GM18507 (cell line): ENCODE measurements around the gene SRRM1.
A peak's percentile ranks its signal among the peaks of the same experiment; 100 is the strongest.
"Not testable (repeated sequence)": the region's sequence is repeated elsewhere in the genome, so short reads cannot be mapped to it uniquely, and the experiment has no call there.

Source experiments
- DNase-seq: peaks from one replicate; pipeline ENCODE4 v3.0.0; 2011; ENCODE audit warnings: low read depth; ENCODE audit not compliant: insufficient read length; ENCODE audit errors: extremely low spot score
- FAIRE-seq: peaks from 2 replicates; lab custom pipeline; 2011; peaks lifted over from hg19 to GRCh38; lab: Jason Lieb, UNC

SRRM1 gene

DNA sequence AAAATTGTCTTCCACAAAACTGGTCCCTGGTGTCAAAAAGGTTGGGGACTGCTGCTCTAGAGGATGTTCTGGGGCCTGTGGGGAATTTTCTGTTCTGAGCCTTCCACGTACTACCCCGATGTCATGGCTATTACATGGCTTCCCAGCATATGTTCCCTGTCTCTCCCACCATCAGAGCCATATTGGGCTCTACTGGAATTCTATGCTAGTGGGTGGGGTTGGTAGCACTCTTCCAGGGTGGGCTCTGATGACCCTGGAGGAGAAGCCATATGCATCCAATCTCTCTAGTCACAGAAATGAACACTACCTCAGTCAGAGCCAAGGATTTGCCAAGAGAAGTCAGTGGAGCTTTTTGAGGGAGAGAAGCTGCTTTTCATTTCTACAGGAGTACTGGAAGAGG lies 47.9 kb downstream of the SRRM1 start:
- DNase-seq (no peak), FAIRE-seq (no peak)

DNA sequence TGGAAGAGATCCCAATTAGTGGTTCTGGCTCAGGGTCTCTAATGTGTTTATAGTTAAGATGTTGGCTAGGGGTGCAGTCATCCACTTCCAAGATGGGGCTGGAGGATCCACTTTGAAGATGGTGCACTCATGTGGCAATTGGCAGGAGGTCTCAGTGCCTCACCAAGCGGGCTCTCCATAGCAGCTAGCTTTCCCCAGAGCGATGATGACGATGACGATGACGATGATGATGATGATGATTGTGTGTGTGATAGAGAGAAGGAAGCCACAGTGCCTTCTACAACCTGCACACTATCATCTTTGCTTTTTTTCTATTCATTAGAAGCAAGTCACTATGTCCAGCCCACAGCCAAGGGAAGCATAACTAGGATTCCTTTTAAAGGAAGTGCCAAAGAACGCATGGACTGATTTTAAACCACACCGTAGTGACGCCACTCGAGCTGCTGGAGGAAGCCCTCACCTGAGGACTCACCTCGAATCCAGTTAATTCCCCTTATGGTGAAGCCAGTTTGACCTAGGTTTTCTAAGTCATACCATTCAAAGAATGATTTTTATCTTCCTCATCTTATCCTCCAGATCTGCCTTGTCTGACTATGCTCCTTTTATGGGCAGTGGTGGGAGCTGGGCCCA lies 49.4 kb downstream of the SRRM1 start:
- FAIRE-seq (no peak), DNase-seq (no peak)

DNA sequence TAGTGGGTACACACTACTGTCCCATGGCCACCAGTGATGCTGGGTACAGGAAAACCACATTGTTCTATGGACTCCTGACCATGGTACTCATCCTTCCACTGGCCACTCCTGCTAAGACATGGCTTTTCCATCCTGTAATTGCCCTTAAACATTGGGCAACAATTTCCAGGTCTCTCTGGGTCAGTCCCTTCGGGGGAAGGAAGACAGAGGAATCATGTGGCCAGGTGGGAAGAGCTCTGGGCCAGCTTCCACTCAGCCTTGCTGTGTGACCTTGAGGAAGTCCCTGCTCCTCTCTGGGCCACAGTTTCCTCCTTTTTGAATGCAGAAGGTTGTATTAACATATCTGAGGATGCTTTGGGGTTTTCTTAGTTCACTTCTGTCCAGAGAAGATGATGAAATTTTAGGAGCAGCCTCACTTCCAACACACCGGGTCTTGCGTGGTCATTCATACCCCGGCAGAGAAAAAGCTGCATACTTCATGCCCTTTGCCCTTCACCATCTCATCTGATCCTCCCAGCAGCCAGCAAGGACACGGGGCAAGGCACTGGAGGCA lies 50.8 kb downstream of the SRRM1 start:
- DNase-seq = no peak
- no peak for FAIRE-seq

DNA sequence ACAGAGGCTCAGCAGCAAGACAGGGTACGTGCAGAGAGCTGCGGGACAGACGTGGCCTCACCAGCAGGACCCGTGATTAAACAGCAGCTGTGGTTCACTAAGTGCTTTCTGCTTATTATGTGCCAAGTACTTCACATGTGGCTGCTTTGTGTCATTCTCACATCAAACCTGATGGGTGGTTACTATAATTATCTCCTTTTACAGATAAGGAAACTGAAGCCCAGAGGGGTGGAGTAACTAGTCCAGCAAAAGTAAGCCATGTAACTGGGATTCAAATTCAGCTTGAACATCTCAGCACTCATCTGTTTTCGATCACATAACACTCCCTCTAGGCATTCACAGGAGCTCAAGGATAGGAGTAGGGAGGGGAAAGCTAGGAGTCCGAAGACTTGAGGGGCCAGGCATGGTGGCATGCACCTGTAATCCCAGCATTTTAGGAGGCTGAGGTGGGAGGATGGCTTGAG lies 51.3 kb downstream of the SRRM1 start:
- FAIRE-seq (peak; percentile 67), DNase-seq (no peak)

DNA sequence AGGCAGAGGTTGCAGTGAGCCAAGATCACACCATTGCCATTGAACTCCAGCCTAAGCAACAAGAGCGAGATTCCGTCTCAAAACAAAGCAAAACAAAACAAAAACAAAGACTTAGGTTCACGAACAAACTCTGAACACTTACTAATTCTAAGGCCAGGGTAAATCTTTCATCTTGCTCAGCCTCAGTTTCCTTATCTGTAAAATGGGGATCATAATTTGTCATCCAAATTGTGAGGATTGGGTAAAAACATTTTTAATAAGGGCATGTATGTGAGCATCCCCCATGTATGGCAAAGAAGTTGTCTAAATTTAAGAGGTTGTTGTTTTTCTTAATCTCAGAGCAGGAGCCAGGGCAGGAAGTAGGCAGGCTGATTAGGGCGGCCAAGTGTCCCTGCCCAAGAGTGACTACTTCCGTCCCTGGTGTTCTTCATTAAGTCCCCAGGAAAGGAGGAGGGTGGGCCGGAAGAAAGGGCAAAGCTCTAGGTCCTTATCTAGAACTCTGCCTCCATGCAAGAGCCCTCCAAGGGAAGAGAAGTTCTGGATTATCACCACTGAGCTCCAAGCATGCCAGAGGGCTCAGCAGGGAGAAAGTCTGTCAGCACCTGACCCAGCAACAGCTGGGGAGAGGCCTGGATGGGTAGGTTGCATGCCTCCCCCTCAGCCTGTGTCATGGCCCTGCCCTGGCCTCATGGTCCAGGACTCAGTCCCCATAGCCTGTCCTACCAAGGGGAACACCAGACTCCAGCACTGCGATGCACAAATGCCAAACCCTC lies 52.3 kb downstream of the SRRM1 start:
- DNase-seq (no peak), FAIRE-seq (peak; percentile 75)

DNA sequence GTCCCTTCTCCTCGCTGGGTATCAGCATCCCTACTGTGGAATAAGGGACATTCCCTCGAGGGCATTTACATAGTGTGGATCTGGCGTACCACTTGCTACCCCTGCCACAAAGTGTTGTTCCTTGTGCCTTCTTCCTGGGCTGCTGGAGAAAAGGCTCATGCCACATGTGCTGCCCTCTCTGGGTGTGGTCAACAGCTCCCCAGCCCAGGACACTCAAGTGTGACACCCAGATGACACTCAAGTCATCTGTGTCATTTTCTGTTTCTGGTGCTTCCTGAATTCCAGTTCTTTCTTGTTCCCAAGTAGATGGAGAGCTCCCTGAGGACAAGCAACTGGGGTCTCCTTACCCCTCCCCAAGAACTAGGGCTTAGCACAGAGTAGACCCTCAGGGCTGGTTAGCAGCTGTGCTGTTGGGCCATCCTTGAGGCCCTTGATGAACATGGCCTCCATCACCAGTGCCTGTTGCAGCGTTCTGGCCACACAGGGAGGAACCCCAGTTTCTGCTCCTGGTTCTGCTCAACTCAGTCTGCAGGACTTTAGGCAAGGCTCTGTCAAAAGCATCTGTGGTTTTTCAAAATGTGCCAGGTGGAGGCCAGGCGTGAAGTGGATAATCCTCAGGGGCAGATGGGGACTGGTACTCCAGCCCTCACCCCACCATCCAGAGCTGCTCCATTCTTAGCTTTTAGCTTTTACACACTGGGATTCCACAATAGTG lies 53.1 kb downstream of the SRRM1 start:
- FAIRE-seq (peak; percentile 47), DNase-seq (no peak)

DNA sequence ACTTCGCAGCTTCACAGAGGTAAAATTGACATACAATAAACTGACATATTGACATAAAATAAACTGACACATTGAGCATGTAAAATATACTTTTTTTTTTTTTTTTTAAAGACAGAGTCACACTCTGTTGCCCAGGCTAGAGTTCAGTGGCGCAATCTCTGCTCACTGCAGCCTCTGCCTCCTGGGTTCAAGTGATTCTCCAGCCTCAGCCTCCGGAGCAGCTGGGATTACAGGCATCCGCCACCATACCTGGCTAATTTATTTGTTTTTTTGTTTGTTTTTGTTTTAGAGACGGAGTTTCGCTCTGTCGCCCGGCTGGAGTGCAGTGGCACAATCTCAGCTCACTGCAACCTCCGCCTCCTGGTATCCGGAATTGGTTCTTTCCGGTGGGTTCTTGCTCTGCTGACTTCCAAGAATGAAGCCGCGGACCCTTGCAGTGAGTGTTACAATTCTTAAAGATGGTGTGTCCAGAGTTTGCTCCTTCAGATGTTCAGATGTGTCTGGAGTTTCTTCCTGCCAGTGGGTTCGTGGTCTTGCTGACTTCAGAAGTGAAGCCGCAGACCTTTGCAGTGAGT lies 53.7 kb downstream of the SRRM1 start:
- no peak for FAIRE-seq
- DNase-seq = no peak

DNA sequence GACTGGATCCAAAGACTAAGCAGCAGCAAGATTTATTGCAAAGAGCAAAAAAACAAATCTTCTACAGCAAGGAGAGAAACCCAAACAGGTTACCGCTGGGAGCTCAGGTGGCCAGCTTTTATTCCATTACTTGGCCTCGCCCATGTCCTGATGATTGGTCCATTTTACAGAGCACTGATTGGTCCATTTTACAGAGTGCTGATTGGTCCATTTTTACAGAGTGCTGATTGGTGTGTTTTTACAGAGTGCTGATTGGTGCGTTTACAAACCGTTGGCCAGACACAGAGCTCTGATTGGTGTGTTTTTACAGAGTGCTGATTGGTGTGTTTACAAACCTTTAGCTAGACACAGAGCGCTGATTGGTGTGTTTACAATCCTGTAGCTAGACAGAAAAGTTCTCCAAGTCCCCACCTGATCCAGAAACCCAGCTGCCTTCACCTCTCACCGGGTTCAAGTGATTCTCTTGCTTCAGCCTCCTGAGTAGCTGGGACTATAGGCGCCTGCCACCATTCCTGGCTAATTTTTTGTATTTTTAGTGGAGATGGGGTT lies 54.4 kb downstream of the SRRM1 start:
- FAIRE-seq, DNase-seq: not testable (repeated sequence)

DNA sequence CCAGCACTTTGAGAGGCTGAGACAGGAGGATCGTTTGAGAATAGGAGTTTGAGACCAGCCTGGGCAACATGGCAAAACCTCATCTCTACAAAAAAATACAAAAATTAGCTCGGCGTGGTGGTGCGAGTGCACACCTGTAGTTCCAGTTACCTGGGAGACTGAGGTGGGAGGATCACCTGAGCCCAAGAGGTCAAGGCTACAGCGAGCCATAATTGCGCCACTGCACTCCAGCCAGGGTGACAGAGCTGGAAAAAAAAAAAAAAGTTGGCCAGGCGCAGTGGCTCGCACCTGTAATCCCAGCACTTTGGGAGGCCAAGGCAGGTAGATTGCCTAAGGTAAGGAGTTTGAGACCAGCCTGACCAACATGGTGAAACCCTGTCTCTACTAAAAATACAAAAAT lies 55.2 kb downstream of the SRRM1 start:
- not testable (repeated sequence) for DNase-seq, FAIRE-seq

DNA sequence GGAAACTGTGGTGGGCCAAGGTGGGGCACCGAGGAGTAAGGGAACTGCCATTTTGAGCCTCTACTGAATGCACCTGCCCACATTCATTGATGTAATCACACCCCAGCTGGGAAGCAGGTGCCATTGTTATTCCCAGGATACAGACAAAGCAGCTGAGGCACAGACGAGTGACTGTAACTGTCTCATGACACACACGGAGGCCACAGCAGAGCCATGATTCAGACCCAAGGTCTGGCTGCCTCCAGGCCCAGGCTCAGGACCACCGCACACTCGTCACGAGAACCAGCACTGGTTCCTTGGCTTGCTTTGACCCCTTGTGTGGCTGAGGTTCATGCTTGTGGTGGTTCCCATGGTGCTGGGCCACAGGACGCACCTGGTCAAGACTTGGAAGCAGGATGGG lies 56.5 kb downstream of the SRRM1 start:
- DNase-seq = no peak
- FAIRE-seq = no peak

DNA sequence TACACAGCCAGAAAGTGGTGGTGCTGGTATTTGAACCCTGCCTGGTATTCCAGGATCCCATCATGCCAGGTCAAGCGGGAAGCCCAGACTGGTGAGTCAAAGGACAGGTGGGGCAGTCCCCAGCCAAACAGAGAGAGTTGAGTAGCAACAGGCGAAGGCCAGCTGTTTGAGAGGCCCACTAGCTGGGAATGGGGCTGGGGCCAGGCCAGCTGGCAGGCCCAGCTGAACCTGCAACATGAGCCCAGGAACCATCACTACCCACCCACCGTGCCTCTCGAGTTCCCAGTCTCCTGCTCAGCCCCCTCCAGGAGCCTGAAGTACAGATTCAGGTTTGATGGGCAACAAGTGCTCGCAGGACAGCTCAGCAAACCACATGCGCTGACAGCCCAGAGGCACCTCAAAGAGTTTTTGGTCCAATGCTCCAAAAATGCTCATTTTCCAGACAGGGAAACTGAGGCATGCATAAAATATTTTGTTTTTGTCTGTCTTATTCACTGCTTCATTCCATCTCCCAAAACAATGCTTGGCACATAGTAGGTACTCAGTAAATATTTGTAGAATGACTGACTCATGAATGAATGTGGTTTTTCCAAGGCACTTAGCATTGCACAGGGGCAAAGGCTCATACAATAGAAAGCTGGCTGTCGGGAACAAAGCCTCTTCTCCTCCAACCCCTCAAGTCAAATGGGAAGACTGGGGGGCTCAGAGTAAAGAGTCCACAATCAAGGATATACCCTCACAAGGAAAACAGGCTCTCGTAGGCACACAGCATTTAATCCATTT lies 59.6 kb downstream of the SRRM1 start:
- no peak for FAIRE-seq
- no peak for DNase-seq

DNA sequence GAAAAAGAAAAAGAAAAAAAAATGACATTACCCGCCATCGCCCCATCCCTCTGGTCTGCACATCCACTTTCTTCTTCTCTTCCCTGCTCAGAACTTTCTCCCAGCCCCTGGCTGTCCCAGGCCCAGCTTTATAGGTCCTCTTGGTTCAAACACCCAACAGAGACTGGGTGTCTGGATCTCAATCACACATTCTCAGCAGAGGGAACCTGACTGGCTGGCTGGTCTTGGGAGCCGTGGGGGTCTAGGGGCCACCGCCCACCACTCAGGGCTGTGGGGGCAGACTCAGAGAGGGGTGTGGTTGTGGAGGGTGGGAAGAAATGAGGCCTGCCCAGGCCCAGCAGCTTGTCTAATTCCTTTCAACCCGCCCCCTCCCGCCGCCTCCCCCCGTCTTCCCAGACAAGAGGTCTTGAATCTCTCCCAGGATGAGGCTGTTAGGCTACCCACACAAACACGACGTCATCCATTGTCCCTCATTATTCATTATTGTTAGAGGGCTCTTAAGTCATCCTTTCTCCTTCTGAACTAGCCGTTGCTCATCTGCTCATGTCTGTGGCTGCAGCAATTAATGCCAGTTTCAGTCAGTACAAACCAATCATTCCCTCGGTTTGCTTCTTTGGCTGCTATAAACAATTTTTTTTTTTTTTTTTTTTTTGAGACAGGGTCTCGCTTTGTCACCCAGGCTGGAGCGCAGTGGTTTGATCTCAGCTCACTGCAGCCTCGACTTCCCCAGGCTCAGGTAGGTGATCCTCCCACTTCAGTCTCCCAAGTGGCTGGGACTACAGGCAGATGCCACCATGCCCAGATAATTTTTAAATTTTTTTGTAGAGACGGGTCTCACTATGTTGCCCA lies 61.5 kb downstream of the SRRM1 start:
- FAIRE-seq (no peak), DNase-seq (no peak)

DNA sequence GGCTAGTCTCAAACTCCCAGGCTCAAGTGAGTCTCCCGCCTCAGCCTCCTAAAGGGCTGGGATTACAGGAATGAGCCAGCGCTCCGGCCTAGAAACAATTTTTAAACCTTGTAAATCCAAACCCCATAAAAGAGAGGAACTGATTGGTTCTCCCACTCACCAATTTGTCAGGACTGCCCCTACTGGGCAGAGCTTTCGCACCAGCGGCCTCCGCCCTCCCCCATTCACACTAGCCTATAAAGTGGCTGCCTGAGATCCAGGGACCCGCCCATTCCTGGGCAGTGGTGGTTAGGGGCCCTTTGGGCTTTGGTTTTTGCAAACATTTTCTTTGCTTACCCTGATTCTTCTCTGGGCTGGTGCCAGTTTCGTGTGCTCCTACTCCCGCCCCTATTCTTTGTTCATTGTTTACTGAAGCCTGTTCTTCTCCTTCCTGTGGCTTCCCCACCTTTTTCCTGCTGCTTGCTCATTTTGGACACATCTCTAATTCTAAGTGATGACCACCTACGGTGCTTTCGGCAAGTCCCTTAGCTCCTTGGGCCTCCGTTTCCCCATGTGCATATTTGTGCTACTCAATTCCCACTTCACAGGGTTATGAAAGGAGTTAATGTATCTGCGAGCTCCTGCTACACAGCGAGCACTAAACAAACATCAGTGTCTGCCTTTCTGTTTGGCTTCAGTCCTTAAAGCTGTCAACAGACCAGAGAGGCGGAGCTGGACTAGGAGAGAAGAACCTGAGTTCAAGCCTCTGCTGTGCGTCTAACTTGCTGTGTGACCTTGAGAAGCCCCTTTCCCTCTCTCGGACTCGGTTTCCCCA lies 62.4 kb downstream of the SRRM1 start:
- FAIRE-seq (no peak), DNase-seq (no peak)

DNA sequence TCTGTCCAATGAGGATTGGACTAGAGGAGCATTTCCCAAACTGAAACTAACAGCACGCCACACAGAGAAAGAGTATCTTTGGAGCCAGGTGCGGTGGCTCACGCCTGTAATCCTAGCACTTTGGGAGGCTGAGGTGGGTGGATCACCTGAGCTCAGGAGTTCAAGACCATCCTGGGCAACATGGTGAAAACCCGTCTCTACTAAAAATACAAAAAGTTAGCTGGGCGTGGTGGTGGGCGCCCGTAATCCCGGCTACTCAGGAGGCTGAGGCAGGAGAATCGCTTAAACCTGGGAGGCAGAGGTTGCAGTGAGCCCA lies 62.9 kb downstream of the SRRM1 start:
- DNase-seq, FAIRE-seq: not testable (repeated sequence)

DNA sequence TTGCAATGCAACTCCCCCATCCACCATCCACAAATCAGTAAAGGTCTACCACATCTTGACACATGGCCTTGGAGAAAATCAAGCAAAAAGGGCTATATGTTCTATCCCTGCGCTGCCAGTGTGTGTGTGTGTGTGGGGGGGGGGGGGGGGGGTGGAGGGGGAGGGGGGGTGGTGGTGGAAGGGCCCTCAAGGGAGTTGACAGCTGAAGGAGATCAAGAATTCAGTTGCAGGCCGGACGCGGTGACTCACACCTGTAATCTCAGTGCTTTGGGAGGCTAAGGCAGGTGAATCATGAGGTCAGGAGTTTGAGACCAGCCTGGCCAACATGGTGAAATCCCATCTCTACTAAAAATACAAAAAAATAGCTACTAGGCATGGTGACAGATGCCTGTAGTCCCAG lies 64.6 kb downstream of the SRRM1 start:
- DNase-seq = no peak
- FAIRE-seq = no peak

DNA sequence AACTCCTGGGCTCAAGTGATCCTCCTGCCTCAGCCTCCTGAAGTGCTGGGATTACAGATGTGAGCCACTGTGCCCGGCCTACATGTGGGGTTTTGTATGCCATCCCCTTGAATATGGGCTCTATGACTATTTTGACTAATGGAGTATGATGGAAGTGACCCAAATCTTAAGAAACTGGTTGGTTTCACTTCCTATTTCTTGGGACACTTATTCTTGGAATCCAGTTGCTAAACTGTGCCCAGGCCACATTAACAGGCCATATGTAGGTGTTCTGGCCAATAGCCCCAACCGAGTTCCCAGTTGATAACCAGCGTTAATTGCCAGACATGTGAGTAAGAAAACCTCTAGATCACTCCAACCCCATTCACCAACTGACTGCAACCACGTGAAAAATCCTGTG lies 65.8 kb downstream of the SRRM1 start:
- FAIRE-seq (no peak), DNase-seq (no peak)

DNA sequence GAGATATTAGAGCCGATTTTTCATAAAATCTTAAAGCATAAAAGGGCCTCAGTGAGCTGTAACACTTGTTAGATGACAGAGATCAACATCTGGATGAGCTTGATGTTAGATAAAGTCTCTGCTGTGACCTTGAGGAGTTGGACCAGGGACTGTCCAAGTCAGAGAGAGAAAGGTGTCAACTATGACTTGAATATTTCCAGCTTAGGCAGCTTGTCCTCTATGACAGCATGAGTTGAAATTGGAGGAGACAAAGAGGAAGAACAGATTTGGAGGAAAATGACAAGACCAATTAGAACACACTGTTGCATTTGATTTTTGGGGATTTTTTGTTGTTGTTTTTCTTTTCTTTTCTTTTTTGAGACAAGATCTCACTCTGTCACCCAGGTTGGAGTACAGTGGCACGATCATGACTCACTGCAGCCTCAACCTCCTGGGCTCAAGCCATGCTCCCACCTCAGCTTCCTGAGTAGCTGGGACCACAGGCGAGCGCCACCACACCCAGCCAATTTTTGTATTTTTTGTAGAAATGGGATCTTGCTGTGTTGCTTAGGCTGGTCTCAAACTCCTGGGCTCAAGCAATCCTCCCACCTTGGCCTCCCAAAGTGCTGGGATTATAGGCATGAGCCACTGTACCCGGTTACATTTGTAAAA lies 66.8 kb downstream of the SRRM1 start:
- DNase-seq = no peak
- no peak for FAIRE-seq
